ENCODE data around the gene DAGLB. TPM values are rescaled to one million over a fixed set of nuclear protein-coding genes. Genes with fewer than 3 reads are reported as not detected.
A peak's percentile ranks its signal among the peaks of the same experiment; 100 is the strongest.

DAGLB gene
- total and polyA plus RNA-seq, 2 of the 4 experiments (the other 2 are of a cell fraction), result 23.4 to 33.5 TPM

DNA sequence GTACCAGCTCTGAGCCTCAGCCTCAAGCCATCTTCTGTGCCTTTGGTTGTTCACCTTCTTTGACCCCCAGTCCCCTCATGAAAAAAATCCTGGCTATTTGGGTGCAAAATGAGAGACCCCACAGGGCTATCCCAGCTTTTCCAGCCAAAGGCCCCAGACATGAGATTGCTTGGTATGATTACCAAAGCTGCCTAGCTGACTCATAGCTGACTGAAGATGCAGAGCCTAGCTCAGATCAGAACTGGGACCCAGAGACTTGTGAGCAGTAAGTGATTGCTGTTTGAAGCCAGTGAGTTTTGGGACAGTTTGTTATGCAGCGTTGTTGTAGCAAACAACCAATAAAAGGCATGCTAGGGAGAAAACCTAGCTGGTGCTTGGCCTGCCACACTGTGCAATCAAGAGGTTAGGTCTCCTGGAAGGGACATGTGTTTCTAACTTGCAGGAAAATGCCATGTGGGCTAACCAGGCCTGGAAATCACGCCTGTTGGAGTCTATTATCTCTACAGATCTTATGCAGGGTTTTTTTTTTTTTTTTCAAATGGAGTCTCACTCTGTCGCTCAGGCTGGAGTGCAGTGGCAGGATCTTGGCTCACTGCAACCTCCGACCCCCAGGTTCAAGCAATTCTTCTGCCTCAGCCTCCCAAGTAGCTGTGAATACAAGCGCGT, 48.0 kb upstream of the DAGLB start:
- dilution Hi-C loops (cut with HindIII; ENCODE audit: low sequenced_read_pairs, unreplicated experiment), result no loop called here
- H4K20me1 ChIP-seq (ENCODE audit: insufficient read depth, low read length), result no peaks in the 10 kb centered on the region
- no peak overlapping the region for H3K56ac ChIP-seq (ENCODE audit: extremely low read depth, insufficient read depth, low read length)
- H2BK5ac ChIP-seq (ENCODE audit: low read depth, low read length, poor library complexity, severe bottlenecking), result no peak overlapping the region
- H2BK15ac ChIP-seq (ENCODE audit: low read depth, low read length), result no peak overlapping the region
- no peak overlapping the region for H2AK9ac ChIP-seq (replicated peaks; ENCODE audit: low read depth, low read length, poor library complexity)
- CTCF ChIA-PET, result no interaction called here
- no peaks in the 10 kb centered on the region for H3K9me1 ChIP-seq (ENCODE audit: insufficient read depth, low read length)
- no peak overlapping the region for H4K5ac ChIP-seq (ENCODE audit: low read depth, low read length)
- POLR2A ChIA-PET (ENCODE audit: unreplicated experiment), result no interaction called here
- no peak overlapping the region for H3K4me3 ChIP-seq (ENCODE audit: insufficient read depth, low read depth, low read length)
- H3K36me3 ChIP-seq (ENCODE audit: control insufficient read depth, insufficient read depth, low read length), result no peaks in the 10 kb centered on the region
- ATAC-seq (ENCODE audit: low read depth) (peak; percentile 93), DNase-seq (peak; percentile 45)
- H4K8ac ChIP-seq (ENCODE audit: low read depth in 2 of 2, low read length in 2 of 2), result no peak overlapping the region
- no peak overlapping the region for H2BK20ac ChIP-seq (ENCODE audit: low read depth, low read length)
- H3K4me2 ChIP-seq (ENCODE audit: low read depth, low read length), result no peak overlapping the region
- no peaks in the 10 kb centered on the region for H3K4me1 ChIP-seq (ENCODE audit: control insufficient read depth, insufficient read depth, low read length)
- intact Hi-C loops (cut with micrococcal nuclease), result no loop called here
- no TSS peak for BruUV-seq (replicated peaks)
- H3K4ac ChIP-seq (ENCODE audit: low read depth, low read length), result no peak overlapping the region
- H3K9ac ChIP-seq (ENCODE audit: low read depth, low read length), result no peak overlapping the region
- no peak overlapping the region for H2BK120ac ChIP-seq (ENCODE audit: low read depth, low read length)
- H3K14ac ChIP-seq (replicated peaks; ENCODE audit: low read depth, low read length), result no peak overlapping the region
- no peak for TF ChIP-seq CHD1 (IDR thresholded peaks at IDR 0.05; ENCODE audit: low read depth, low read length)
- TF ChIP-seq SMC3 (IDR thresholded peaks at IDR 0.05; ENCODE audit: low read depth, low read length), result no peak
- TF ChIP-seq RFX5 (IDR thresholded peaks at IDR 0.05; ENCODE audit: low read depth, low read length), result no peak
- H3K27ac ChIP-seq (ENCODE audit: insufficient read depth, low read length), result no peak overlapping the region
- H3K9me3 ChIP-seq (ENCODE audit: control insufficient read depth, insufficient read depth, low read length), result no peaks in the 10 kb centered on the region
- H2AFZ ChIP-seq (replicated peaks; ENCODE audit: low read length, poor library complexity), result no peak overlapping the region
- in situ Hi-C loops (cut with MboI; ENCODE audit: low sequenced_read_pairs), result no loop called here
- no peak overlapping the region for H4K91ac ChIP-seq (ENCODE audit: insufficient read depth, low read depth, low read length)
- H2AK5ac ChIP-seq (ENCODE audit: low read depth, low read length), result no peak overlapping the region
- no peaks in the 10 kb centered on the region for H3K79me1 ChIP-seq (ENCODE audit: low read depth in 1 of 2, low read length in 2 of 2)
- peaks cover 13% of the 10 kb centered on the region for H3K27me3 ChIP-seq (ENCODE audit: control insufficient read depth, insufficient read depth, low read length)
- H3K18ac ChIP-seq (ENCODE audit: low read depth, low read length), result no peak overlapping the region
- no CpG with 5 or more reads among the region's 6 CpGs for whole genome bisulfite sequencing, 2 experiments (ENCODE audit: extremely low coverage in 2 of 2, insufficient read length in 1 of 2)
- no peak overlapping the region for H3K23ac ChIP-seq (ENCODE audit: low read depth, low read length)

All from IMR-90 (cell line).